HEK293 (cell line): ENCODE measurements around the gene TDG.

Experiments used
- CTCF ChIP-seq: fragments of 450-650 bp; formaldehyde crosslinking; IDR thresholded peaks from 2 replicates; pipeline ENCODE4 v1.5.1; 2016; ENCODE audit warnings: missing biosample characterization, missing genetic modification characterization
- TF ChIP-seq, protein P1 (sequence below): fragments of 450-650 bp; formaldehyde crosslinking; IDR thresholded peaks from 2 replicates; pipeline ENCODE4 v1.5.1; 2016; ENCODE audit warnings: missing biosample characterization, missing genetic modification characterization
- TF ChIP-seq, protein P2 (sequence below): sonication (generic); formaldehyde crosslinking; IDR thresholded peaks from 2 replicates; pipeline ENCODE4 v1.8.1; 2022; ENCODE audit warnings: mild to moderate bottlenecking, moderate library complexity, missing genetic modification reagents

DNA sequence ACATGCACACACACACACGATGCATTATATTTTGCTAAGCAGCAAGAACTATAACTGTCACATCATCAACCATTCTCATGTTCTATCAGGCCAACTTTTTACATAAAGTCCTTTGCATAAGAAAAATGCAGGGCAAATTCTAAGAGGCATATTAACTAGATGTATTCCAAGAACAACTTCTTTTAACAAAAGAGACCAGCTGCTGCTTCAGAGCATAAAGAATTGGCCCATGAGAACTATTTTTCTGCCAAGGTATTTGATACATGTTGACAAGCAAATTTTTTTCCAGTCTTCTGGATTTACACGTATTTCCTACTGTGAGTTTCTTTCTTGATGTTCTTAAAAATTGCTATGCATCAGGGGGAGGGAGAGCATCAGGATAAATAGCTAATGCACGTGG, 57.1 kb downstream of the TDG start:
- TF ChIP-seq CTCF: no peak
- TF ChIP-seq, protein P1, sequence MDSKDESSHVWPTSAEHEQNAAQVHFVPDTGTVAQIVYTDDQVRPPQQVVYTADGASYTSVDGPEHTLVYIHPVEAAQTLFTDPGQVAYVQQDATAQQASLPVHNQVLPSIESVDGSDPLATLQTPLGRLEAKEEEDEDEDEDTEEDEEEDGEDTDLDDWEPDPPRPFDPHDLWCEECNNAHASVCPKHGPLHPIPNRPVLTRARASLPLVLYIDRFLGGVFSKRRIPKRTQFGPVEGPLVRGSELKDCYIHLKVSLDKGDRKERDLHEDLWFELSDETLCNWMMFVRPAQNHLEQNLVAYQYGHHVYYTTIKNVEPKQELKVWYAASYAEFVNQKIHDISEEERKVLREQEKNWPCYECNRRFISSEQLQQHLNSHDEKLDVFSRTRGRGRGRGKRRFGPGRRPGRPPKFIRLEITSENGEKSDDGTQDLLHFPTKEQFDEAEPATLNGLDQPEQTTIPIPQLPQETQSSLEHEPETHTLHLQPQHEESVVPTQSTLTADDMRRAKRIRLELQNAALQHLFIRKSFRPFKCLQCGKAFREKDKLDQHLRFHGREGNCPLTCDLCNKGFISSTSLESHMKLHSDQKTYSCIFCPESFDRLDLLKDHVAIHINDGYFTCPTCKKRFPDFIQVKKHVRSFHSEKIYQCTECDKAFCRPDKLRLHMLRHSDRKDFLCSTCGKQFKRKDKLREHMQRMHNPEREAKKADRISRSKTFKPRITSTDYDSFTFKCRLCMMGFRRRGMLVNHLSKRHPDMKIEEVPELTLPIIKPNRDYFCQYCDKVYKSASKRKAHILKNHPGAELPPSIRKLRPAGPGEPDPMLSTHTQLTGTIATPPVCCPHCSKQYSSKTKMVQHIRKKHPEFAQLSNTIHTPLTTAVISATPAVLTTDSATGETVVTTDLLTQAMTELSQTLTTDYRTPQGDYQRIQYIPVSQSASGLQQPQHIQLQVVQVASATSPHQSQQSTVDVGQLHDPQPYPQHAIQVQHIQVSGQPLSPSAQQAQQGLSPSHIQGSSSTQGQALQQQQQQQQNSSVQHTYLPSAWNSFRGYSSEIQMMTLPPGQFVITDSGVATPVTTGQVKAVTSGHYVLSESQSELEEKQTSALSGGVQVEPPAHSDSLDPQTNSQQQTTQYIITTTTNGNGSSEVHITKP (tag by site-specific recombination): no peak
- TF ChIP-seq, protein P2, sequence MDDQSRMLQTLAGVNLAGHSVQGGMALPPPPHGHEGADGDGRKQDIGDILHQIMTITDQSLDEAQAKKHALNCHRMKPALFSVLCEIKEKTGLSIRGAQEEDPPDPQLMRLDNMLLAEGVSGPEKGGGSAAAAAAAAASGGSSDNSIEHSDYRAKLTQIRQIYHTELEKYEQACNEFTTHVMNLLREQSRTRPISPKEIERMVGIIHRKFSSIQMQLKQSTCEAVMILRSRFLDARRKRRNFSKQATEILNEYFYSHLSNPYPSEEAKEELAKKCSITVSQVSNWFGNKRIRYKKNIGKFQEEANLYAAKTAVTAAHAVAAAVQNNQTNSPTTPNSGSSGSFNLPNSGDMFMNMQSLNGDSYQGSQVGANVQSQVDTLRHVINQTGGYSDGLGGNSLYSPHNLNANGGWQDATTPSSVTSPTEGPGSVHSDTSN (CRISPR knock-in tag): no peak
